DMS79 treated with DMSO at 0.1 percent for 48 hours (cell line): Measurements from ENCODE around the gene SDK1.

Experiments used
- DNase-seq: peaks from one replicate; lab custom pipeline; 2025; lab: John Stamatoyannopoulos, UW

SDK1 gene

DNA sequence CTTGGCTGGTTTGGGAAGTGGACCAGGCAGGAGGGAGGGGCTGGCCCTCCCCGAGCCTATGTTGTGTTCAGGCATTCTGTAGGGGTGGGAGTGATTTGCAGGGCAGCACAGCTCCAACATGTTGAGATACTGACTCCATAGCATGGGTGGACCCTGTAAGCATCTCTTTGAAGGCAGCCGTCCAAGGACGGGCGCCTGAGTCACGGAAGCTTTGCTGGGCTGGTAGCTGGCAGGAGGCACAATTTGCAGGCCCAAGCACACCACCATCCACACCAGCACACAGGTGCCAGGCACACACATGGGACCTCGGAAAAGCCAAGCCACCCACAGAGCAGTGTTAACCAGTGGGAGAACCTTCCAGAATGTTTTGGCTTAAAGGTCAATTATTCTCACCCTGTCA lies 875.9 kb downstream of the SDK1 start:
- no peak for DNase-seq

GRCh38 chr7:4178416-4178815 lies 877.4 kb downstream of the SDK1 start:
- no peak for DNase-seq

DNA sequence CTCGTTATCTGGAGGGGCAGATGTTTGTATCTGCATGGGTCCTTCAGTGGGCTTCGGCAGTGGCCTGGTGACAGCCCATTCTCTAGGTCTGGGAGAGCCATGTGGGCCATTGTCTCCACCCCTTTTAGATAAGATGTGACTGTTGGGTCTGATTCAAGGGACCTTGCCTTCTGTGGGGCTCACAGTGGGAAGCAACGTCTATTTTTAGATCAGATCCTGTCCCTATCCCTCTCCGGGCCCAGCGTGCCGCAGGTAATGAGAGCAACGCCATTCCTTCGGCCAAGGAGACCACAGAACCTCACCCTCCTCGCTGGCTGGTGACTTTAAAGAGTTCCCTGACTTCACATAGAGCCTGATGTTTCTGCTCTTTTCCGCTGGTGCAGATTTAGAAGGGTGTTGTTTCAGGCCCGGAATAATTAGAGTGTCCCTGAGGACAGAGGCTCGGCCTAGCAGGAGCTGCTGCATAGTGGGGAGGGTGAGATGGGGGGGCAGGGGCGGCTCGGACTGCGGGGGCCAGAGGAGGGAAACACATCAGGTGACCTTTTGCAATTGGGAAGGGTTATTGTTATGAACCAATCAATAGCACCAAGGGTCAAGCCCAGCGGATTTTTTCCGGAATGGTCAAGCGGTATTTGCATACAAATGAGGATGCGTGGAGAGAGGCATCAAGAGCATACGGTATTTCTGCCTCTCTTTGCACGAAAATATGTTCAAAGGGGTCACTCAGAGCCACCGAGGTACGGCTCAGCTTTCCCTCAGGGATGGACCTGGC lies 878.0 kb downstream of the SDK1 start:
- DNase-seq: no peak

GRCh38 chr7:4179688-4180380 lies 878.8 kb downstream of the SDK1 start:
- DNase-seq: no peak

- DNase-seq: no peak
Observed at GRCh38 chr7:4181446-4181845, 880.4 kb downstream of the SDK1 start.

DNA sequence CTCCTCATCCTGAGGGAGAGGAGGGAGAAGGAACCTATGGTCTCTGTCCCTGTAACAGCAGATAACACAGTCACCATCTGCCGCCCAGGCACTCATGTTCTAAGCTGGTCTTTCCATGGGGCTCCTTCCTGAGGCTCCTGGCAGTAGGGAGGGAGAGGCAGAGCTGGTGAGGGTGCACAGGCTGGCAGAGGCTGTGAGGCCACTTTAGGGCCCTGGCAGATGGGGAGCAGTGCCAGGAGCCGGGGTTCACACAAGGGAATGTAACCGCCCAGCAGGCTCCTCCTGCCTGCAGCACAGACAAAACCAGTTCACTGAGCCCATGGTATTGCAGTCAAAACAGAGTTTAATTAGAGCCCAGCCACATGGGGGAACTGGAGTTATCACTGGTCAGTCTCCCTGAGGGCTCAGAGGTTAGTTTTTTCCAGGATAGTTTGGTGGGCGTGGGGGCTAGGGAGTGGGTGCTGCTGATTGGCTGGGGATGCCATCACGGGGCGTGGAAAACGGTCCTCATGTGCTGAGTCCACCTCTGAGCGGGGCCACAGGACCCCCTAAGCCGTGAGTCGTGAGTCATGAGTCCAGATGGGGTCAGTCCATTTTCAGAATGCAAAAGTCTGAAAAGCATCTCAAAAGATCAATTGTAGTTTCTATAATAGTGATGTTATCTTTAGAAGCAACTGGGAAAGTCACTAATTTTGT lies 881.7 kb downstream of the SDK1 start:
- DNase-seq: no peak

DNA sequence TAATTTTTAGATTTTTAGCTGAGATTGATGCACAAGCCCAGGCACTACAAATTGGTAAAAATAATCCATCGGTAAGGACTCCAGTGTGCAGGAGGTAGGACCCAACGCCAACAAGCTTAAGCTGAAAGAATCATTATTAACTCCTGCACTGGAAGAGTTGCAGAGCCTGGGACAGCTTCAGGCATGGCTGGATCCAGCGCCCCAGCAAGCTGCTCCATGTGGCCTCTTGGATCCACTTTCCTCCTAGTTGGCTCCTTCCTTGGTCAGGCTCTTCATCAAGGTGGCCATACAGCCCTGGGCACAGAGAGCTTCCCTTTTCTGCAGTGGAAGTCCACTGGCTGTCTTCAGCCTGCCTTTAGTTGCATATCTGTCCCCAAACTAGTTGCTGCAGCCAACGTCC lies 883.6 kb downstream of the SDK1 start:
- DNase-seq: no peak

DNA sequence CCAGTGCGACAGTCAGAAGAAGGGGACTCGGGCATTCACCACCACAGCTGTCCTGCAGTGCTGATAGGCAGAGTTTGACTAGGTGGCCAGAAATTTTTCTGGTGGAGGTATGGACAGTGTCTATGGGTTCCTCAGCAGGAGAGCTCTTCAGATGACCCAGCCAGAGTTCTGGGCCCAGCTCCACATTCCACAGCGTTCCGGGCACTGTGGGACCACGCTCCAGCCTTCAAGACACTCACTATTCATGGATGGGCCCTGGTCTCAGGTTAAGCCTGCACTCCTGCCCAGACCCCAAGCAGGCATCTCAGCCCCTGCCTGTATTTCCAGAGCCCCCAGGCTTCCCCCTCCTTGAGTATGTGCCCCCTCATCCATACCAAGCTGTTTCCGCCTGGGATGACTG lies 884.1 kb downstream of the SDK1 start:
- no peak for DNase-seq

- DNase-seq: no peak
Observed at GRCh38 chr7:4185721-4186512, 884.9 kb downstream of the SDK1 start.

- DNase-seq: no peak
Observed at GRCh38 chr7:4186513-4186780, 885.4 kb downstream of the SDK1 start.

GRCh38 chr7:4188651-4189050 lies 887.6 kb downstream of the SDK1 start:
- no peak for DNase-seq

DNA sequence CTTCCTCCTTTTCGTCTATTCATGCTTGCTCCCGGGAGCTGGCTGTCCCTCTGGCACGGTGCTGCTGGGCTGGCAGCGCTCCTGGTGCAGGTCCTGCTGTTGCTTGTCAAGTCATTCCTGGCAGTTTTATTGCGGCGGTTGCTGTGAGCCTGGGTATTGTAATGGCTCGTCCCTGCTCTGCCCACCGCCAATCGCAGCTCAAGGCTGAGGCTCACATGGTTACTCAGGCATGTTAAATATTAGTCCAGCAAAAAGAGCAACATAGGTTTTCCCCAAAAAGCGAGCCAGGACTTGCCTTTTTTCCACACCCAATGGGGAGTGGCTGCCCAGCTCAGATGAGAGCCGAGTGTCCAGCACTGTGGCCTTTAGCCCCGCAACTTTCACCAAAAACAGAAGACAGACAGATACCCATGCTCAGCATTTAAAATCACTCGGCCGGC lies 888.1 kb downstream of the SDK1 start:
- no peak for DNase-seq

DNA sequence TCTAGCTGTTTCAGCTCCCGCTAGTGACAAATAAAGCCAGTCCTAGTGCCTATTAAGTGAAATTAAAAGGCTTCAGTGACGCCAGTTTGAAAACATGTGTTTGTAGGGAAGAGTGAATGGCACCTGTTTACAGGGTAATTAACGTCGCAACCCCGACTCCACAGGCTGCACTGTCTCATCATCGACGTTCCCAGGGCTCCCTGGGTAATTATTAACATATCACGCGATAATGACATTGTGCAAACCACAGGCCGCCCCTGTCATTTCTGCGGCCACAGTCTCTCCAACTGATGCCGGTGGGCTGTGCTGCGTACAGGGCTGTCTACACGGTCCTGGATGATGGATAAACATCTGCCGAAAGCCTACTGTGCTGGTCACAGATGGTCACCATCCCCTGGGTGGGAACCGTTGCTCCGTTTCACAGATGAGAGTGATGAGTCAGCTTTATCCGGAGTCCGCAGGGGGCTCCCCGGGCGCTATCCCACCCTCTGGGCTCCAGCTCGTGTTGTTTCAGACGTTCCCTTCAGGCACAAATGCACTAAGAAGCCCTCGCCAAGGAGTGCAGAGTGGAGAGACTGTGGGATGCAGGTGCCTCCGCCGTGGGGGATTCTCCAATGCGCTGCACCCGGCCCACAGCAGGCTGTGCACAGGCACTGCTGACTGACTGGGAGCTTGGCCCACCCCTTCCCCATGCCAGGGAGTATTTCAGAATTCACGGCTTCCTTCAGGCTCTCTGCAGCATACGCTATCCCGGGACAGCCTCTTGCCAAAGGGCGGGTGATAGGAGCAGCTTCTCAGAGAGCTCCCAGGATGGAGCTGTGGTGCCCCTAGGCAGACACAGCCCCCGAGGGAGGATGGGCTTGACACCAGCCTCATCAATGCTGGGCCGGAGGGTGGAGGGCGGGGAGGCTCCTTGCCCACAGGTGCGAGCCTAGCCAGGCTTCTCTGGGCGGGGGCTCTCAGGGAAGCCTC lies 889.2 kb downstream of the SDK1 start:
- DNase-seq: no peak

GRCh38 chr7:4191046-4191445 lies 890.0 kb downstream of the SDK1 start:
- no peak for DNase-seq

DNA sequence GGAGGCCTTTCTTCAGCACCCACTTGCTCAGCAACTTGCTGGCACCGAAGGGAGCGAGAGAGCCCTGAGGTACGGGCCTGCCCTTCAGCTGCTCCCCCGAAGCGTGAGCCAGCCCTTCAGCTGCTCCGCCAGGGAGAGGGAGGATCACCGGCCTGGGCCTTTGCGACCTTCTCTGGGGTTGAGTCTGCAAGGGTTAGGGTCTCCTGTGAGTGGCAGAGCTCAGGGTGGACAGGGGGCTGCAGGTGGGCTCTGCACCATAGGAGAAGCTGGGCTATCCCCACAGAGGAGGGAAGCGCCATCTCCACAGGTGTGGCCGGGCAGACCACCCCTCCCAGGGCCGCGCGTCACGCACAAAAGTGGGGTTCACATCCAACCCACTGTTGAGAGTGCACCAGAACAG lies 890.5 kb downstream of the SDK1 start:
- DNase-seq: no peak

DNA sequence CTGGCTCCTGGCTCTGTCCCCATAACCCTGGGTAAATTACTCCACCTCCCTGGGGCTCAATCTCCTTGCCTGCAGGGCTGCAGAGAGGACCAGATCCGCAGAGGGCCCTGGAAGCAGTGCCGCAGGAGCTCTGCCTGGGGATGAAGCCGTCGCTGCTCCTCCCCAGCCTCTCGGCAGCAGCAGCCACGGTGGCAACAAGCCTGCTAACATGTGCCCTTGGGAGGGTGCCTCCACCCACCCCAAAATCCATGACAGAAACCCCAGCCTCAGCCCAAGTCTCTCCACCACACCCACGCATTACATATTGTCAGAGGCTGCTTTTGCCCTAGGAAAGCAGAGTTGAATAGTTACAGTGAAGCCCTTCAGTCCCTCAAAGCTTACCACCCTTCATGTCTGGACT lies 894.6 kb downstream of the SDK1 start:
- no peak for DNase-seq

GRCh38 chr7:4196121-4196819 lies 895.2 kb downstream of the SDK1 start:
- DNase-seq: no peak

GRCh38 chr7:4198301-4198700 lies 897.2 kb downstream of the SDK1 start:
- DNase-seq: no peak

- DNase-seq: no peak
Observed at GRCh38 chr7:4200546-4201094, 899.6 kb downstream of the SDK1 start.

DNA sequence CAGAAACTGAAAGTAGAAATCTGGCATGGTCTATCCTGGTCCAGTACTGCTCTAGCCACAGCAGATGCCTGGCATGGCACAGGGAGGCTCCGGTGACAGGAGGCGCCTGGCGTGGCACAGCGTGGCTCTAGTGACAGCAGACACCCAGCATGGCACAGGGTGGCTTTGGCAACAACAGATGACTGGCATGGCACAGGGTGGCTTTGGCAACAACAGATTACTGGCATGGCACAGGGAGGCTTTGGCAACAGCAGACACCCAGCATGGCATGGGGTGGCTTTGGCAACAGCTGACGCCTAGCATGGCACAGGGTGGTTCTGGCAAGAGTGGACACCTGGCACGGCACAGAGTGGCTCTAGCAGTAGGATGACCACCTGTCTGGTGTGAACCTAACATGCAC lies 900.5 kb downstream of the SDK1 start:
- no peak for DNase-seq
